GM20000 (cell line): ENCODE results near the gene DNAL4.
"Not testable (repeated sequence)": the region's sequence is repeated elsewhere in the genome, so short reads cannot be mapped to it uniquely, and the experiment has no call there.

Experiments
- DNase-seq: peaks from one replicate; pipeline ENCODE4 v3.0.0; 2012; ENCODE audit warnings: low spot score
- CTCF ChIP-seq: IDR thresholded peaks from 2 replicates; pipeline ENCODE4 v1.5.1; 2012; ENCODE audit warnings: mild to moderate bottlenecking, control low read depth; ENCODE audit errors: extremely low read depth, missing control alignments

DNAL4 gene

GRCh38 chr22:38817196-38817595 is 23.3 kb upstream of the DNAL4 start:
- DNase-seq: no peak
- no peak for TF ChIP-seq CTCF

GRCh38 chr22:38815842-38816241 is 21.9 kb upstream of the DNAL4 start:
- DNase-seq: no peak
- no peak for TF ChIP-seq CTCF

GRCh38 chr22:38811241-38811640 is 17.3 kb upstream of the DNAL4 start:
- DNase-seq: no peak
- no peak for TF ChIP-seq CTCF

GRCh38 chr22:38805041-38805593 is 11.2 kb upstream of the DNAL4 start:
- DNase-seq: not testable (repeated sequence)

- TF ChIP-seq CTCF: no peak
- no peak for DNase-seq
These were observed 8.8 kb upstream of the DNAL4 start for GRCh38 chr22:38802671-38803121.

- DNase-seq: no peak
- TF ChIP-seq CTCF: no peak
These were observed 5.5 kb upstream of the DNAL4 start for GRCh38 chr22:38799265-38800002.

GRCh38 chr22:38798496-38798895 is 4.6 kb upstream of the DNAL4 start:
- DNase-seq: no peak

More at GRCh38 chr22:38798496-38798895, 4.6 kb upstream of the DNAL4 start:
- TF ChIP-seq CTCF: no peak
